B cell (primary cell): ENCODE data around the gene SSC5D. TPM values are rescaled to one million over a fixed set of nuclear protein-coding genes. Genes with fewer than 3 reads are reported as not detected.

ENCODE experiments used
- ATAC-seq: fragments of 200-7000 bp; cut with Tn5 transposase; one replicate; pipeline ENCODE4 v1.10.0; 2021; ENCODE audit warnings: low read depth, mild to moderate bottlenecking, moderate number of reproducible peaks, moderate library complexity
- CTCF ChIA-PET: fragments of 350-600 bp; sonication (Branson Sonifier 250); formaldehyde crosslinking; loops from one replicate; lab custom pipeline; 2021; ENCODE audit warnings: antibody characterized with exemption, inconsistent platforms; lab: Charles Lee
- POLR2A ChIA-PET: fragments of 350-600 bp; sonication (Branson Sonifier 250); formaldehyde crosslinking; loops from one replicate; lab custom pipeline; 2021; ENCODE audit warnings: antibody characterized with exemption; lab: Charles Lee
- DNase-seq: peaks from one replicate; pipeline ENCODE4 v3.0.0; 2013
- H2AFZ ChIP-seq: 2 replicates; pipeline ENCODE4 v1.6.1; 2012; ENCODE audit warnings: mild to moderate bottlenecking, low read depth, low read length; ENCODE audit not compliant: insufficient read depth, poor library complexity, severe bottlenecking
- H3K27ac ChIP-seq, 2 donors: 1 replicate in 1 of 2; 2 replicates in 1 of 2; pipeline ENCODE4 v1.5.1; 2012 to 2013; ENCODE audit warnings: low read length in 2 of 2, mild to moderate bottlenecking in 2 of 2, moderate library complexity in 1 of 2
- H3K27me3 ChIP-seq, 4 experiments: fragments of 200-600 bp in 1 of 4; sonication (generic) in 1 of 4; replicated peaks in 1 of 4; 1 replicate in 2 of 4; 2 replicates in 2 of 4; pipeline versions ENCODE4 v1.6.1 to v1.7.0; 2013 to 2016; ENCODE audit warnings: low read length in 3 of 4, mild to moderate bottlenecking in 2 of 4, mixed read lengths in 1 of 4, moderate library complexity in 1 of 4; ENCODE audit not compliant: insufficient read depth in 4 of 4, control insufficient read depth in 3 of 4; ENCODE audit errors: control extremely low read depth in 1 of 4
- H3K36me3 ChIP-seq, 2 experiments: replicated peaks in 1 of 2; 1 replicate in 1 of 2; 2 replicates in 1 of 2; pipeline versions ENCODE4 v1.6.1 to v1.7.1; 2013; ENCODE audit warnings: low read length in 1 of 2; ENCODE audit not compliant: insufficient read depth in 2 of 2, control insufficient read depth in 1 of 2; ENCODE audit errors: control extremely low read depth in 1 of 2, extremely low read depth in 1 of 2
- H3K4me1 ChIP-seq, 2 donors: fragments of 200-600 bp in 1 of 2; sonication (generic) in 1 of 2; 1 replicate in 1 of 2; 2 replicates in 1 of 2; pipeline versions ENCODE4 v1.5.1 to v1.6.1; 2013 to 2017; ENCODE audit warnings: low read length in 2 of 2; ENCODE audit not compliant: control insufficient read depth in 2 of 2, insufficient read depth in 2 of 2
- H3K4me2 ChIP-seq: replicated peaks from 2 replicates; pipeline ENCODE3; 2012; ENCODE audit warnings: mild to moderate bottlenecking, low read depth, low read length; ENCODE audit not compliant: poor library complexity, severe bottlenecking
- H3K4me3 ChIP-seq, 5 experiments: fragments of 200-600 bp in 1 of 5; sonication (generic) in 1 of 5; 1 replicate in 3 of 5; 2 replicates in 2 of 5; pipeline versions ENCODE4 v1.5.1 to v1.7.0; 2011 to 2016; ENCODE audit warnings: low read length in 4 of 5, mild to moderate bottlenecking in 4 of 5, low read depth in 2 of 5, control low read depth in 1 of 5, moderate library complexity in 1 of 5; ENCODE audit not compliant: insufficient read depth in 1 of 5; ENCODE audit errors: control extremely low read depth in 1 of 5, extremely low read depth in 1 of 5
- H3K79me2 ChIP-seq: fragments of 200-600 bp; sonication (generic); one replicate; pipeline ENCODE4 v1.6.0; 2016; ENCODE audit warnings: low read length; ENCODE audit not compliant: control insufficient read depth, insufficient read depth
- H3K9ac ChIP-seq: fragments of 200-600 bp; sonication (generic); 2 replicates; pipeline ENCODE4 v1.6.1; 2017; ENCODE audit warnings: mild to moderate bottlenecking, low read length, moderate library complexity
- H3K9me3 ChIP-seq, 3 donors: one replicate each; pipeline versions ENCODE4 v1.6.1 to v1.7.1; 2013; ENCODE audit warnings: low read length in 2 of 3; ENCODE audit not compliant: control insufficient read depth in 2 of 3, insufficient read depth in 1 of 3; ENCODE audit errors: control extremely low read depth in 1 of 3
- H4K20me1 ChIP-seq: 2 replicates; pipeline ENCODE4 v1.6.0; 2012; ENCODE audit warnings: mild to moderate bottlenecking, low read length; ENCODE audit not compliant: insufficient read depth, control insufficient read depth, poor library complexity, severe bottlenecking
- H3K27ac Mint-ChIP-seq: one replicate; pipeline ENCODE4 v1.8.0; 2021; ENCODE audit warnings: mixed read lengths
- H3K27me3 Mint-ChIP-seq: one replicate; pipeline ENCODE4 v1.8.0; 2021; ENCODE audit warnings: mixed read lengths
- H3K4me1 Mint-ChIP-seq: one replicate; pipeline ENCODE4 v1.8.0; 2021; ENCODE audit warnings: mixed read lengths
- H3K4me3 Mint-ChIP-seq: one replicate; pipeline ENCODE4 v1.8.0; 2021; ENCODE audit warnings: mixed read lengths
- H3K9me3 Mint-ChIP-seq: one replicate; pipeline ENCODE4 v1.8.0; 2022; ENCODE audit warnings: mixed read lengths; ENCODE audit not compliant: insufficient read depth
- EZH2 ChIP-seq: IDR thresholded peaks from 2 replicates; pipeline ENCODE4 v1.6.1; 2012; ENCODE audit warnings: borderline replicate concordance, low read depth, mild to moderate bottlenecking, moderate library complexity, low read length; ENCODE audit not compliant: insufficient read depth, poor library complexity, severe bottlenecking
- WGBS: methylation state at CpG from one replicate; pipeline ENCODE4 v1.1.5; 2013; ENCODE audit warnings: missing lambda C conversion rate; ENCODE audit not compliant: insufficient coverage; 5-methylcytosine and 5-hydroxymethylcytosine counted together
- intact Hi-C: fragments of 100-400 bp; cut with micrococcal nuclease; formaldehyde crosslinking; loops from one replicate; pipeline ENCODE4 v1.10.0; 2022
- polyA plus RNA-seq: library from polyadenylated mRNA; depleted of rRNA; stranded (reverse); fragments of >200 nt; gene quantifications from 2 replicates; pipeline ENCODE4 v1.2.3, GENCODE V29; 2012
- total RNA-seq, 2 donors: library from RNA; stranded (reverse); fragments of 120-200 nt in 1 of 2; gene quantifications; 1 replicate in 1 of 2; 2 replicates in 1 of 2; pipeline versions ENCODE4 v1.2.3 to v1.2.4, GENCODE V29; 2013 to 2022
- TF ChIP-seq, protein P1 (sequence below): fragments of 200-600 bp; IDR thresholded peaks from one replicate; pipeline ENCODE4 v1.8.0; 2022; ENCODE audit warnings: antibody characterized with exemption, mild to moderate bottlenecking

Gene SSC5D
- total and polyA plus RNA-seq, 2 donors (not counting 1 experiment from before 2014, with no cell fraction given): 0.22 to 0.44 TPM

DNA sequence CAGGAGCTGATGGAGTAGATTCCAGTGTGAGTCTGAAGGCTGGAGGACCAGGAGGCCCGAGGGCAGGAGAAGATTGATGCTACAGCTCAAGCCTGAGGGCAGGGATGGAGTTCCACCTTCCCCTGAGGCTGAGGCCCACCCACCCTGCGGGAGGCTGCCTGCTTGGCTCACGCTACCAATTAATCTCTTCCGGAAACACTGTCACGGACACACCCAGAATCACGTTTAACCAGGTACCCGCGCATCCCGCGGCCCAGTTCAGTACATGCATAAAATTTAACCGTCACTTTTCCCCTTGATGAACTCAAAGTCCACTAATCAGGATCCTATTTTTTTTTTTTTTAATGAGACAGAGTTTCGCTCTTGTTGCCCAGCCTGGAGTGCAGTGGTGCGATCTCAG is 17.0 kb upstream of the SSC5D start:
- peaks cover 9% of the 10 kb centered on the region for H3K4me1 Mint-ChIP-seq
- Histone ChIP-seq H3K4me1 (peaks cover 9 to 13% of the 10 kb centered on the region in 2 donors), H3K27ac (no peak overlapping the region), H3K36me3 (no peaks in the 10 kb centered on the region), H3K4me3 (no peak overlapping the region), H3K27me3 (no peaks in the 10 kb centered on the region), H3K79me2 (no peaks in the 10 kb centered on the region), H3K4me2 (no peak overlapping the region), H4K20me1 (no peaks in the 10 kb centered on the region), H3K9me3 (no peaks in the 10 kb centered on the region), H3K9ac (no peak overlapping the region), H2AFZ (no peak overlapping the region)
- 93% methylated on average over 11 of the region's 13 CpGs for whole genome bisulfite sequencing
- no peaks in the 10 kb centered on the region for H3K9me3 Mint-ChIP-seq
- no peaks in the 10 kb centered on the region for H3K27me3 Mint-ChIP-seq
- intact Hi-C loops: no loop called here
- CTCF ChIA-PET: interaction anchor here (1.0 to 1.4 kb wide), 3 partner anchors 10 to 160 kb away, joined by 3 to 7 read pairs (median 3); partner anchors contain the start of gene ISOC2
- ATAC-seq (no peak), DNase-seq (no peak)
- no peak overlapping the region for H3K27ac Mint-ChIP-seq
- no peak overlapping the region for H3K4me3 Mint-ChIP-seq
- TF ChIP-seq EZH2: no peak
- TF ChIP-seq, protein P1, sequence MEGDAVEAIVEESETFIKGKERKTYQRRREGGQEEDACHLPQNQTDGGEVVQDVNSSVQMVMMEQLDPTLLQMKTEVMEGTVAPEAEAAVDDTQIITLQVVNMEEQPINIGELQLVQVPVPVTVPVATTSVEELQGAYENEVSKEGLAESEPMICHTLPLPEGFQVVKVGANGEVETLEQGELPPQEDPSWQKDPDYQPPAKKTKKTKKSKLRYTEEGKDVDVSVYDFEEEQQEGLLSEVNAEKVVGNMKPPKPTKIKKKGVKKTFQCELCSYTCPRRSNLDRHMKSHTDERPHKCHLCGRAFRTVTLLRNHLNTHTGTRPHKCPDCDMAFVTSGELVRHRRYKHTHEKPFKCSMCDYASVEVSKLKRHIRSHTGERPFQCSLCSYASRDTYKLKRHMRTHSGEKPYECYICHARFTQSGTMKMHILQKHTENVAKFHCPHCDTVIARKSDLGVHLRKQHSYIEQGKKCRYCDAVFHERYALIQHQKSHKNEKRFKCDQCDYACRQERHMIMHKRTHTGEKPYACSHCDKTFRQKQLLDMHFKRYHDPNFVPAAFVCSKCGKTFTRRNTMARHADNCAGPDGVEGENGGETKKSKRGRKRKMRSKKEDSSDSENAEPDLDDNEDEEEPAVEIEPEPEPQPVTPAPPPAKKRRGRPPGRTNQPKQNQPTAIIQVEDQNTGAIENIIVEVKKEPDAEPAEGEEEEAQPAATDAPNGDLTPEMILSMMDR: no peak
- POLR2A ChIA-PET: no interaction called here

DNA sequence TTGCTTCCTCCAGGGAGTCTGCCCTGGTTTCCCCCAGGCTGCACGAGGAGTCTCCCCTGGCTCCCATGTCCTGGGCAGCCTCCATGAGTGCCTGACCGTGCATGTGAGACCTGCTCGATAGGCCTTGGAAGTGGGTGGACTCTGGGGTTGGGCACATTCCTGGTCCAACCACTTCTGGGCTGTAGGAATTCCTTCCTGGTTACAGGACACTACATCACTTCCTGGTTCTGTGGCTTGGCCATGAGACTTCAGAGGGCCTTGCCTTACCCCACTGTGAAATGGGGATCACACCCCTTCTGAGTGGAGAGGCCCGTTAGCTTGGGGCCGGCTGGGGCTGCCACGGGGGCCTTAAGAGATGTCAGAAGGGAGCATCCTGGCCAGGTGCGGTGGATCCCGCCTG is 15.8 kb upstream of the SSC5D start:
- CTCF ChIA-PET: no interaction called here
- Histone ChIP-seq H3K36me3 (no peaks in the 10 kb centered on the region), H3K9ac (no peak overlapping the region), H3K27ac (no peak overlapping the region), H3K79me2 (peaks cover under 1% of the 10 kb centered on the region), H3K27me3 (no peaks in the 10 kb centered on the region), H3K4me3 (no peak overlapping the region), H2AFZ (no peak overlapping the region), H3K9me3 (no peaks in the 10 kb centered on the region), H3K4me2 (no peak overlapping the region), H3K4me1 (peaks cover 13 to 21% of the 10 kb centered on the region in 2 donors), H4K20me1 (no peaks in the 10 kb centered on the region)
- no peak overlapping the region for H3K27ac Mint-ChIP-seq
- peaks cover 13% of the 10 kb centered on the region for H3K4me1 Mint-ChIP-seq
- POLR2A ChIA-PET: no interaction called here
- H3K27me3 Mint-ChIP-seq: no peaks in the 10 kb centered on the region
- no peaks in the 10 kb centered on the region for H3K9me3 Mint-ChIP-seq
- intact Hi-C loops: no loop called here
- ATAC-seq: no peak
- no peak for DNase-seq
- WGBS: 85% methylated on average over 8 of the region's 8 CpGs
- TF ChIP-seq, protein P1: no peak
- H3K4me3 Mint-ChIP-seq: no peak overlapping the region
